NCI-H1417 (cell line): ENCODE measurements around the gene FAM13A.
"Not testable (repeated sequence)": the region's sequence is repeated elsewhere in the genome, so short reads cannot be mapped to it uniquely, and the experiment has no call there.

ENCODE experiments used
- DNase-seq, 3 experiments: peaks; one replicate each; lab custom pipeline; 2025; lab: John Stamatoyannopoulos, UW

The FAM13A gene

GRCh38 chr4:88900432-88900831 is 156.6 kb downstream of the FAM13A start:
- no peak for DNase-seq

GRCh38 chr4:88897752-88898151 is 159.2 kb downstream of the FAM13A start:
- DNase-seq: no peak

- no peak for DNase-seq
These were observed 159.8 kb downstream of the FAM13A start for GRCh38 chr4:88897180-88897579.

- DNase-seq: no peak
These were observed 163.0 kb downstream of the FAM13A start for GRCh38 chr4:88893961-88894360.

DNA sequence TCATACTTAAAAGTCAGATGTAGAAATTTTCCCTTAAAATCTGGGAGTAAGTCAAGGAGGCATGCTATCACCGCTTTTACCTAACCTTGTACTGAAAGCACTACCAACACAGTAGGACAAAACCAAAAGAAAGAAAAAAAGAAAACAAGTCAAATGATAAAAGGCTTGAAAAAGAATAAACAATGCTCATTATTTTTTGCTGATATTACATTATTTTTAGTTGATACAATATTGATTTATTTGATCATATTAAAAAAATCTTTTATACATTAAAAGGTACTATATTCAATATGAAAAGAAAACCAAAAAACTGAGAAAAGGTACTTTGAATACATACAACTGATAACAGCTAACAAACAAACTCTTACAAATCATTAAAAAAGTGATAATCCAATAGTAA is 164.3 kb downstream of the FAM13A start:
- no peak for DNase-seq

GRCh38 chr4:88891636-88892035 is 165.3 kb downstream of the FAM13A start:
- DNase-seq: no peak

DNA sequence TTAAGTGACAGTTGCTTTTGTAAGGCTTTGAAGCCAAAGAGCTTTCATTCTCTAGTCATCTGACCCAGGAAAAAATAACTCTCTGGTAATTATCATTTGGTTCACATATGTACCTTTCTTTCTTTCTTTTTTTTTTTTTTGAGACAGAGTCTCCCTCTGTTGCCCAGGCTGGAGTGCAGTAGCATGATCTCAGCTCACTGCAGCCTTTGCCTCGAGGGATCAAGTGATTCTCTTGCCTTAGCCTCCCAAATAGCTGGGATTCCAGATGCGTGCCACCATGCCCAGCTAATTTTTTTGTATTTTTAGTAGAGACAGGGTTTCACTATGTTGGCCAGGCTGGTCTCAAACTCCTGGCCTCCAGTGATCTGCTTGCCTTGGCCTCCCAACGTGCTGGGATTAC is 169.6 kb downstream of the FAM13A start:
- DNase-seq: not testable (repeated sequence)

DNA sequence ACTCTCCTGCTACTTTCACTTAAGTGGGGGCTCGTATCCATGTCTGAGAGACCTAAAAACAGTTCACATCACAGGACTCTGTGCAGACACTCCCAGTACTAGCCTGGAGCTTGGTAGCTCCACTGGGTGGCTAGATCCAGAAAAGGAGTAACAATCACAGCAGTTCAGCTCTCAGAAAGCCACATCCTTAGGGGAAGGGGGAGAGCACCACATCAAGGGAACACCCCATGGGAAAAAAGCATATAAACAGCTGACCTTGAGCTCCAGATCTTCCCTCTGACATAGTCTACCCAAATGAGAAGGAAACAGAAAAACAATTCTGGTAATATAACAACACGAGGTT is 175.8 kb downstream of the FAM13A start:
- no peak for DNase-seq

DNA sequence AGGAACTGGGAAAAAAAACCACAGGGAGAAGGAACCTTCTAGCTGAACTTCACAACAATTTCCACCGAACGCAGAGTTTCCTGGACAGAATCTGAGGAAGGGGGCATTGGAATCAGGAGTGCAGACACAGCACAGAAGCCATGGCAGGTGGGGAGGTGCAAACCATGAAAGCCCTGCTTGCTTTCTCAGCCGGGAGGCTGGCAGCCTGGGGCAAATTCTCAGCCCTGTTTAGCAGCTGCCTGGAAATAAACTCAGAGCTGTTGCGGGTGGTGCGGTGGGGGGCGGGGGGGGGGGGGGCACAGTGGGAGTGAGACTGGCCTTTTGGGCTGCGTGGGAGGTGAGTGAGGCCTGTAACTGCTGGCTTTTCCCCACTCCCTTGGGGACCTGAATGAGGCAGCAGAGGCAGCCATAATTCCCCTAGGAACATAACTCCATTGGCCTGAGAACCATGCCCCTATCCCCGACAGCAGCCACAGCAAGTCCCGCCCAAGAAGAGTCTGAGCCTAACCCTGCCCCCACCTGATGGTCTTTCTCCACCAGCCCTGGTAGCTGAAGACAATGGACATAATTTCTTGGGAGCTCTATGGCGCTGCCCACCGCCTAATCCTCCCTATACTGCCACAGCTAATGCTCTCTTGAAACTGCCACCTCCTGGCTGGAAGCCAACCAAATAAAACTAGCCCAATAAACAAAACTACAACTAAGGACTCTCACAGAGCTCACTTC is 176.3 kb downstream of the FAM13A start:
- DNase-seq: peak in 2 of 3 experiments; percentile 40 to 88

GRCh38 chr4:88879991-88880390 is 177.0 kb downstream of the FAM13A start:
- no peak for DNase-seq

DNA sequence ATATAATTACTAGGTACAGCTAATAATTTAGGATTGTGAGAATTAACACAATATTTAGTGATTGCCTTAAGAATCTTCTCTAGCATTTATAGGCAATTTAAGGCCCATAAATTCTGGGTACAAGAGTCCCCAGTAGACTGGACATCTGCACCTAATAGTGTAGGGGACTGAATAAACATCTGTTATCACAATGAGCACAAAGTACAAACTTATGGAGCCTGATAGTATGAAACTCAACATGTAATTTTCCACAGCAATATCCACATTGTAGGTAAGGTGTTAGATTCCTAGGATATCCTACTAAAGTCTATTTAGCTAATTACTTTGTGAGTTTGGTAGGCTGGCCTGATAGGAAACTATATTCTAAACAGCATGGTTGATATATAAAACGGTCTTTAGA is 178.3 kb downstream of the FAM13A start:
- DNase-seq: peak in 1 of 3 experiments; percentile 60

GRCh38 chr4:88870428-88870827 is 186.6 kb downstream of the FAM13A start:
- DNase-seq: no peak

DNA sequence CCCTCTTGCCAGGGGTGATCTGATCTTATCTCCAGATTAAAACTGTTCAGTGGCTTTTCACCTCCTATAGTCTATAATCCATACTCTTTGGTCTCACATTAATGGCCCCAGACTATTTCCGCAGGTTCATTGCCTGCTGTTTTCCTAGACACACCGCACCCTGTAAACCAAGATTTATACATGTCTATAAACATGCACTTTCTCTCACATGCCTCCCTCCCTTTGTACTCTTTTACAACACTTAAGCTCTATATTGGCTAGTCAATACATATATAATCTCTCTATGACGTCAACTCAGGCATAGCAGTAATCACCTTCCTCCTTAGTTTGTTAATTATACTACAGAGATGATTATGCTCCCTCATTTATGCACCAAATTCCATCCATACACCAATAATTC is 188.5 kb downstream of the FAM13A start:
- DNase-seq: no peak

- DNase-seq: peak; percentile 41 to 85 (median 83)
These were observed 190.0 kb downstream of the FAM13A start for GRCh38 chr4:88866862-88867550.

DNA sequence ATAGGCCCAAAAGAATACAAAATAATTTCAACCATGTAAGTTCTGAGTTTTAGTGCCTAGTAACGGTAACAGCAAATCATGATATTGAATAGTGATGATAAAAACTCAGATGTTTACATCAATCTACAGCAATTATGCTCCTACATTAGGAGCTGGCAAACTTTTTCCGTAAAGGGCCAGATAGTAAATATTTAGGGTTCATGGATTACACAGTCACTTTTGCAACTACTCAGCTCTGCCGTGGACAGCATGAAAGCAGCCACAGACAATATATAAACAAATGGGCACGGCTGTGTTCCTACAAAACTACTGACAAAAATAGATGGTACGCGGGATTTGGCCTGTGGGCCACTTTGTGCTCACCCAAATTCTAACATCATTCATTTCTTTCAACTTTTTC is 191.5 kb downstream of the FAM13A start:
- no peak for DNase-seq

GRCh38 chr4:88865046-88865445 is 191.9 kb downstream of the FAM13A start:
- no peak for DNase-seq

DNA sequence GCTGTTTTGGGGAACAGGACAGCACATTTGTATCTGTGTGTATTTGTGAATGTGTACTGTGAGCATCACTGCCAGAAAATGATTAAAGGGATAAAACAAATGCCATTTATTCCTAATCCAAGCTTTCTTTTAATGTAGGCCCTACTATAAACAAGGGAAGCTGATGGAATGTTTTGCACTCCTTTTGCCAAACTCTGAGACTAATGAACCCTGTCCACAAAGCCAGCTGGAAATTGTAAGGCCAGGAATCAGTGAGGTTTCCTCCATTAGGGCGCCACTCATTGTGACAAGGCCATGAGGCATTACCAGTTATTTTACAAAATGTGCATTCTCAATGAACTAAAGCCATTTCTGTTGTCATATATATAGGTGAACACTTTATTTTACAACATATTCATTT is 196.4 kb downstream of the FAM13A start:
- no peak for DNase-seq

GRCh38 chr4:88859191-88859812 is 197.7 kb downstream of the FAM13A start:
- no peak for DNase-seq

DNA sequence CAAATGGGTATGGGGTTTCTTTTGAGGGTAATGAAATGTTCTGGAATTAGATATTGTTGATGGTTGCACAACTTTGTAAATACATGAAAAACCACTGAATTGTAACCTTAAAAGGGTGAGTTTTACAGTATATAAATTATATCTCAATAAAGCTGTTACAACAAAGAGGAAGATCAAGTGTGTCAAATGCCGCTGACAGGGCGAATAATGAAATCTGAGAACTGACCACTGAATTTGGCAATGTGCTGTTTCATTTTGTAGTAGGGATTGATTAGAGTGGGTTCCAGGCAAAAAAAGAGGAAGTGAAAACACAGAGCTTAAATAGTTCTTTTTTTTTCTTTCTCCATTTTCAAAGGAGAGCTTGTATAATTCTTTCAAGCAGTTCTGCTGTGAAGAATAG is 198.2 kb downstream of the FAM13A start:
- no peak for DNase-seq

DNA sequence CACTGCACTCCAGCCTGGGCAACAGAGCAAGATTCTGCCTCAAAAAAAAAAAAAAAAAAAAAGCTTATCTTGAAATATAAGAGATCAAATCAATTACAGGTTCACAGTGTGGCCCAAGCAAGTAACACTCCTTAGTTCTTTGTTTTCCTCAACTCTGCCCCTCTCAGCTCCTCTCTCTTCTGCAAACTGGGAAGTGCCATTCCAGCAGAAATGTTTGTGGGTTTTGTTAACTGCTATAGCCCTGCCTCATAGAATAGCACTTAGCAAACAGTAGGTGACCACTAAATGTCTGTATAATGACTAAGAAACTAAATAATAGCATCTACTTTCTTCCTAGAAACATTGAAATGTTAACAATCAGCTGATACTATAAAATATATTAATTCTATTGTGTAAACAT is 199.4 kb downstream of the FAM13A start:
- DNase-seq: no peak

DNA sequence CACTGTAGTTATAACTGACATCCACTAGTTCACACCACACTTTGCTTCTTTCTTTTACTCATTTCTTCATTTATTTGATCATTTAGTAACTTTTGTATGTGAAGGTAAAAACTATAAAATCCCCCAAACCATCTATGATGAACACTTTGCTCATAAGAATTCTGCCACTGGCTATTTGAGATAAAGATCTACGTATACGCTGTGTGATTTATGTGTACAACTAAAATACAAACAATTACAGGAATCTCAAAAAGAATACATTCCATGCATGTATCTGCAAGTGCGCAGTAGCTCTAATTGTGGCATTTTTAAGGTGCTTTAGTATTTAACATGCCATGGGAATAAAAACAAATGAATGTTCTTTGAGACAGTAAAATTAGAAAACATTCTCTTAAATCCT is 202.5 kb downstream of the FAM13A start:
- DNase-seq: no peak

DNA sequence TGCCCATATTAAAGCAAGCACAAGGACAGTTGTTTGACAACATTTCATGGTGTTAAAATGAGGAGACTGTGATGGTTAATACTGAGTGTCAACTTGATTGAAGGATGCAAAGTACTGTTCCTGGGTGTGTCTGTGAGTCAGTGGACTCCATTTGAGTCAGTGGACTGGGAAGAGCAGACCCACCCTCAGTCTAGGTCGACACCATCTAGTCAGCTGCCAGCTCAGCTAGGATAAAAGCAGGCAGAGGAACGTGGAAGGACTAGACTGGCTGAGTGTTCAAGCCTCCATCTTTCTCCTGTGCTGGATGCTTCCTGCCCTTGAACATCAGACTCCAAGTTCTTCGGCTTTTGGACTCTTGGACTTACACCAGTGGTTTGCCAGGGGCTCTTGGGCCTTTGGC is 203.4 kb downstream of the FAM13A start:
- not testable (repeated sequence) for DNase-seq

DNA sequence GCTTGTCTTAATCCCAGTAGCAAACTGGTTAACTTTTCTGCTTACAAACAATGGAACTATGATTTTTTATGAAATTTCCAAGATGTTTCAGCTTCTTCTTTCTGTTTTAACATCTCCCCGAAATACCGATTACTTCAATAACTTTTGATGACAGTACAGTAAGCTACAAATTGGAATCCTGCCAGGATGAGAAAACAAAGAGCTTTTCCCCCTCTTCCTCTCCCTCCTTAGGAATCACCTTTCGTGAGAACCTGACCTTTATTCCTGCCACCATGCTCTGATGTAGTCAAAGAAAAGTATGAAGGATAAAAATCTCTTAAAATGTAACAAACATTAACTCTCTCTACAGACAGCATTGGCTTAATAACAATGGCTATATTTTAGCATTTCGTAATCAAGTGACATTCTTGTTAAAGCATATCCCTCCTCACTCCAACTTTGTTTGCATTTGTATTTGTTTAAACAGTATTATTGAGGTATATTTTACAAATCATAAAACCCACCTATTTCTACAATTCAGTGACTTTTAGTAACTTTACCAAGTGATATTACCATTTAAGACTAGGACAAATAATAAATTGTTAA is 210.7 kb downstream of the FAM13A start:
- peak in 1 of 3 experiments; percentile 40 for DNase-seq
